NCI-H2196 (cell line): ENCODE results near the gene MGMT.
"Not testable (repeated sequence)": the region's sequence is repeated elsewhere in the genome, so short reads cannot be mapped to it uniquely, and the experiment has no call there.

ENCODE experiments used
- DNase-seq: peaks from one replicate; lab custom pipeline; 2025; ENCODE audit not compliant: unreplicated experiment; lab: John Stamatoyannopoulos, UW

Gene MGMT

GRCh38 chr10:129466703-129467358, at the start of gene MGMT:
MGMT (plus strand) TSS chr10:129467241.
- DNase-seq, result no peak

- no peak for DNase-seq
These were observed 49.2 kb upstream of the MGMT start for GRCh38 chr10:129417870-129418269.

GRCh38 chr10:129418496-129419225, 48.4 kb upstream of the MGMT start:
- no peak for DNase-seq

GRCh38 chr10:129419397-129419796, 47.6 kb upstream of the MGMT start:
- no peak for DNase-seq

- DNase-seq, result no peak
These were observed 45.5 kb upstream of the MGMT start for GRCh38 chr10:129421399-129422010.

GRCh38 chr10:129424978-129425377, 42.1 kb upstream of the MGMT start:
- no peak for DNase-seq

- DNase-seq, result no peak
These were observed 40.4 kb upstream of the MGMT start for GRCh38 chr10:129426606-129427005.

- no peak for DNase-seq
These were observed 33.8 kb upstream of the MGMT start for GRCh38 chr10:129433266-129433665.

GRCh38 chr10:129435724-129436123, 31.3 kb upstream of the MGMT start:
- DNase-seq, result not testable (repeated sequence)

GRCh38 chr10:129438024-129438423, 29.0 kb upstream of the MGMT start:
- DNase-seq, result no peak

GRCh38 chr10:129440247-129440646, 26.8 kb upstream of the MGMT start:
- no peak for DNase-seq

- DNase-seq, result no peak
These were observed 26.2 kb upstream of the MGMT start for GRCh38 chr10:129440722-129441316.

- no peak for DNase-seq
These were observed 25.6 kb upstream of the MGMT start for GRCh38 chr10:129441372-129442009.

- DNase-seq, result no peak
These were observed 24.2 kb upstream of the MGMT start for GRCh38 chr10:129442866-129443265.

GRCh38 chr10:129444359-129444758, 22.7 kb upstream of the MGMT start:
- DNase-seq, result no peak

GRCh38 chr10:129445436-129446182, 21.4 kb upstream of the MGMT start:
- no peak for DNase-seq

GRCh38 chr10:129446183-129446581, 20.9 kb upstream of the MGMT start:
- no peak for DNase-seq

GRCh38 chr10:129447486-129447885, 19.6 kb upstream of the MGMT start:
- no peak for DNase-seq

GRCh38 chr10:129448086-129448485, 19.0 kb upstream of the MGMT start:
- no peak for DNase-seq

- DNase-seq, result no peak
These were observed 18.5 kb upstream of the MGMT start for GRCh38 chr10:129448539-129448938.

- no peak for DNase-seq
These were observed 17.1 kb upstream of the MGMT start for GRCh38 chr10:129449893-129450292.
